Smooth muscle cell (in vitro differentiated cells): ENCODE measurements around the gene KLC4. TPM values are rescaled to one million over a fixed set of nuclear protein-coding genes. Genes with fewer than 3 reads are reported as not detected.

ENCODE experiments used
- DNase-seq: peaks from one replicate; lab custom pipeline; 2025; ENCODE audit not compliant: unreplicated experiment; lab: John Stamatoyannopoulos, UW
- H2AFZ ChIP-seq: fragments of 200-600 bp; sonication (generic); 2 replicates; pipeline ENCODE4 v1.6.0; 2016; ENCODE audit warnings: antibody characterized with exemption, low read depth, mild to moderate bottlenecking
- H3F3A ChIP-seq: fragments of 200-600 bp; sonication (generic); 2 replicates; pipeline ENCODE4 v1.6.0; 2017; ENCODE audit warnings: antibody characterized with exemption, low read depth
- H3K27ac ChIP-seq: fragments of 200-600 bp; sonication (generic); 2 replicates; pipeline ENCODE4 v1.5.1; 2016; ENCODE audit warnings: low read depth, mild to moderate bottlenecking
- H3K27me3 ChIP-seq: fragments of 200-600 bp; sonication (generic); 2 replicates; pipeline ENCODE4 v1.6.1; 2016; ENCODE audit warnings: low read depth, mild to moderate bottlenecking
- H3K36me3 ChIP-seq: fragments of 200-600 bp; sonication (generic); 2 replicates; pipeline ENCODE4 v1.5.1; 2016; ENCODE audit warnings: low read depth
- H3K4me1 ChIP-seq: fragments of 200-600 bp; sonication (generic); 2 replicates; pipeline ENCODE4 v1.5.1; 2016; ENCODE audit warnings: low read depth
- H3K4me2 ChIP-seq: fragments of 200-600 bp; sonication (generic); 2 replicates; pipeline ENCODE4 v1.6.0; 2016; ENCODE audit warnings: mild to moderate bottlenecking
- H3K4me3 ChIP-seq: fragments of 200-600 bp; sonication (generic); 2 replicates; pipeline ENCODE4 v1.5.1; 2016; ENCODE audit warnings: mild to moderate bottlenecking
- H3K79me2 ChIP-seq: fragments of 200-600 bp; sonication (generic); 2 replicates; pipeline ENCODE4 v1.6.0; 2016; ENCODE audit warnings: low read depth, mild to moderate bottlenecking
- H3K9ac ChIP-seq: fragments of 200-600 bp; sonication (generic); 2 replicates; pipeline ENCODE4 v1.6.0; 2016; ENCODE audit warnings: low read depth
- H3K9me3 ChIP-seq: fragments of 200-600 bp; sonication (generic); replicated peaks from 2 replicates; pipeline ENCODE4 v1.5.1; 2016; ENCODE audit warnings: low read depth
- H4K20me1 ChIP-seq: fragments of 200-600 bp; sonication (generic); 2 replicates; pipeline ENCODE4 v1.6.0; 2016; ENCODE audit warnings: low read depth
- CTCF ChIP-seq: fragments of 200-600 bp; sonication (generic); IDR thresholded peaks from 2 replicates; pipeline ENCODE4 v1.5.1; 2017; ENCODE audit warnings: borderline replicate concordance, mild to moderate bottlenecking, antibody characterized with exemption; ENCODE audit not compliant: insufficient read depth, poor library complexity, severe bottlenecking
- WGBS: methylation state at CpG from one replicate; pipeline ENCODE4 v1.1.7; 2016; ENCODE audit warnings: low lambda C conversion rate; 5-methylcytosine and 5-hydroxymethylcytosine counted together
- polyA plus RNA-seq: library from polyadenylated mRNA; unstranded; fragments of >200 nt; fragmentation: Nextera tagmentation; extraction: Ambion mirVana; gene quantifications from 2 replicates; pipeline ENCODE4 v1.2.1, GENCODE V29; 2016
- total RNA-seq: library from RNA; depleted of rRNA; stranded (reverse); fragments of >200 nt; gene quantifications from 2 replicates; pipeline ENCODE4 v1.2.3, GENCODE V29; 2014

Gene KLC4
- total and polyA plus RNA-seq, 2 experiments from 2014 or later = 20.0 to 25.7 TPM

- H3K4me1 ChIP-seq = peaks cover 32% of the 10 kb centered on the region
- H3K9me3 ChIP-seq = no peaks in the 10 kb centered on the region
- no peak for TF ChIP-seq CTCF
- peaks cover 100% of the 10 kb centered on the region for H4K20me1 ChIP-seq
- no peak overlapping the region for H3K9ac ChIP-seq
- H3K79me2 ChIP-seq = peaks cover 100% of the 10 kb centered on the region
- no peaks in the 10 kb centered on the region for H3K36me3 ChIP-seq
- WGBS = 78% methylated on average over 7 of the region's 8 CpGs
- H3K27ac ChIP-seq = peak overlapping the region; percentile 97
- H3K27me3 ChIP-seq = no peaks in the 10 kb centered on the region
- H3K4me2 ChIP-seq = peak overlapping the region; percentile 42
- DNase-seq = no peak
- no peak overlapping the region for H3K4me3 ChIP-seq
- no peak overlapping the region for H2AFZ ChIP-seq
- peaks cover 34% of the 10 kb centered on the region for H3F3A ChIP-seq
These were observed 26.7 kb downstream of the KLC4 start for GRCh38 chr6:43086022-43086658.

GRCh38 chr6:43088654-43089056 is 29.2 kb downstream of the KLC4 start:
- Histone ChIP-seq H3K4me3 (no peak overlapping the region), H3K27ac (peak overlapping the region; percentile 84), H2AFZ (no peak overlapping the region), H3K4me1 (peaks cover 43% of the 10 kb centered on the region), H4K20me1 (peaks cover 100% of the 10 kb centered on the region), H3K9me3 (no peaks in the 10 kb centered on the region), H3K9ac (peak overlapping the region; percentile 37), H3K36me3 (no peaks in the 10 kb centered on the region), H3F3A (peaks cover 40% of the 10 kb centered on the region), H3K4me2 (peak overlapping the region; percentile 69), H3K79me2 (peaks cover 100% of the 10 kb centered on the region), H3K27me3 (no peaks in the 10 kb centered on the region)
- TF ChIP-seq CTCF = no peak
- 58% methylated on average over 4 of the region's 4 CpGs for WGBS
- DNase-seq = no peak

GRCh38 chr6:43089467-43089866 is 30.0 kb downstream of the KLC4 start:
- Histone ChIP-seq H3K9me3 (no peaks in the 10 kb centered on the region), H3K36me3 (no peaks in the 10 kb centered on the region), H3K79me2 (peaks cover 100% of the 10 kb centered on the region), H3K9ac (peak overlapping the region; percentile 37), H3K4me2 (peak overlapping the region; percentile 69), H3F3A (peaks cover 45% of the 10 kb centered on the region), H3K27ac (peak overlapping the region; percentile 84), H3K27me3 (no peaks in the 10 kb centered on the region), H3K4me1 (peaks cover 47% of the 10 kb centered on the region), H4K20me1 (peaks cover 100% of the 10 kb centered on the region), H2AFZ (no peak overlapping the region), H3K4me3 (no peak overlapping the region)
- TF ChIP-seq CTCF = no peak
- no peak for DNase-seq
- 21% methylated on average over 4 of the region's 4 CpGs for WGBS
